Measurements from ENCODE around the gene NFIC.
A peak's percentile ranks its signal among the peaks of the same experiment; 100 is the strongest.

NFIC gene

GRCh38 chr19:3359015-3359918, 7.1 kb upstream of the NFIC start:
- peak; percentile 39 for DNase-seq (ENCODE audit: low read depth, low spot score)

- DNase-seq (ENCODE audit: low read depth, low spot score): no peak
Observed at GRCh38 chr19:3359919-3360420, 6.4 kb upstream of the NFIC start.

GRCh38 chr19:3360421-3361383, 5.7 kb upstream of the NFIC start:
- peak; percentile 48 for DNase-seq (ENCODE audit: low read depth, low spot score)

GRCh38 chr19:3361384-3362216, 4.8 kb upstream of the NFIC start:
- DNase-seq (ENCODE audit: low read depth, low spot score): no peak

- no peak for DNase-seq (ENCODE audit: low read depth, low spot score)
Observed at GRCh38 chr19:3362217-3362906, 4.0 kb upstream of the NFIC start.

GRCh38 chr19:3363841-3364500, 2.4 kb upstream of the NFIC start:
- DNase-seq (ENCODE audit: low read depth, low spot score): no peak

GRCh38 chr19:3364501-3364858, 1.9 kb upstream of the NFIC start:
- no peak for DNase-seq (ENCODE audit: low read depth, low spot score)

- no peak for DNase-seq (ENCODE audit: low read depth, low spot score)
Observed at GRCh38 chr19:3365093-3365835, 1.1 kb upstream of the NFIC start.

GRCh38 chr19:3366753-3367627, 607 bp downstream of the NFIC start:
- no peak for DNase-seq (ENCODE audit: low read depth, low spot score)

- no peak for DNase-seq (ENCODE audit: low read depth, low spot score)
Observed at GRCh38 chr19:3367628-3368440, 1.5 kb downstream of the NFIC start.

GRCh38 chr19:3368441-3368795, 2.0 kb downstream of the NFIC start:
- no peak for DNase-seq (ENCODE audit: low read depth, low spot score)

- DNase-seq (ENCODE audit: low read depth, low spot score): no peak
Observed at GRCh38 chr19:3368848-3369336, 2.5 kb downstream of the NFIC start.

GRCh38 chr19:3369337-3370213, 3.2 kb downstream of the NFIC start:
- no peak for DNase-seq (ENCODE audit: low read depth, low spot score)

- DNase-seq (ENCODE audit: low read depth, low spot score): no peak
Observed at GRCh38 chr19:3370214-3370720, 3.9 kb downstream of the NFIC start.

GRCh38 chr19:3370728-3371591, 4.6 kb downstream of the NFIC start:
- no peak for DNase-seq (ENCODE audit: low read depth, low spot score)

All from activated CD4-positive, CD25-positive, alpha-beta regulatory T cell treated with anti-CD3 and anti-CD28 coated beads, Interleukin-2, amount 50 U/mL, for 16 hours (primary cell).